ENCODE measurements around the gene BRIX1. TPM values are rescaled to one million over a fixed set of nuclear protein-coding genes. Genes with fewer than 3 reads are reported as not detected.
A peak's percentile ranks its signal among the peaks of the same experiment; 100 is the strongest.

The BRIX1 gene
- polyA plus RNA-seq, 2 of the 4 experiments (the other 2 are of a cell fraction), result 67.3 to 88.5 TPM

GRCh38 chr5:34929720-34930461 lies 14.4 kb downstream of the BRIX1 start:
- CTCF ChIA-PET, result interaction anchor here (0.9 to 2.2 kb wide), 8 partner anchors 10 to 455 kb away, joined by 3 to 7 read pairs (median 4); partner anchors contain the start of genes BRIX1 and RAD1

GRCh38 chr5:34930462-34930844 lies 14.9 kb downstream of the BRIX1 start:
- H3K4me2 ChIP-seq, result peak overlapping the region; percentile 87
- FAIRE-seq (no peak), ATAC-seq (no peak), DNase-seq (ENCODE audit: low read depth in 1 of 2, low spot score in 1 of 2) (no peak)
- CTCF ChIA-PET, result interaction anchor here (0.9 to 2.2 kb wide), 4 partner anchors 10 to 456 kb away, joined by 4 to 7 read pairs (median 5); partner anchors contain the start of genes BRIX1 and RAD1
- TF ChIP-seq POLR2AphosphoS2 (conservative IDR thresholded peaks at IDR 0.05; ENCODE audit: low read length) (no peak), NFE2L2 (conservative IDR thresholded peaks at IDR 0.05; ENCODE audit: low read length) (peak; percentile 46)
- POLR2A ChIA-PET, result interaction anchor here (0.7 to 2.4 kb wide), 2 partner anchors 15 to 73 kb away, joined by 4 to 41 read pairs; partner anchors contain the start of genes BRIX1 and RAD1
- 4% methylated on average over 3 of the region's 3 CpGs for WGBS (ENCODE audit: missing lambda C conversion rate)
- peaks cover 16% of the 10 kb centered on the region for H3K4me1 ChIP-seq
- H3K9me3 ChIP-seq, result no peaks in the 10 kb centered on the region
- peak overlapping the region; percentile 79 for H3K4me3 ChIP-seq
- peak overlapping the region; percentile 84 to 93 for H3K27ac ChIP-seq

More at GRCh38 chr5:34929720-34930461, 14.4 kb downstream of the BRIX1 start:
- POLR2A ChIA-PET, result interaction anchor here (0.6 to 2.4 kb wide), 10 partner anchors 10 to 400 kb away, joined by 3 to 41 read pairs (median 6); partner anchors contain the start of genes BRIX1, RAD1 and TTC23L
- FAIRE-seq, result no peak
- TF ChIP-seq NR3C1 (IDR thresholded peaks at IDR 0.05) (no peak), MAZ (IDR thresholded peaks at IDR 0.05; ENCODE audit: borderline replicate concordance, low read depth, low read length) (no peak), ZNF302 (CRISPR knock-in tag; IDR thresholded peaks at IDR 0.05) (no peak), ZFP36 (IDR thresholded peaks at IDR 0.05; ENCODE audit: borderline replicate concordance, partially characterized antibody) (no peak), NFE2L2 (conservative IDR thresholded peaks at IDR 0.05; ENCODE audit: low read length) (no peak), POLR2A (IDR thresholded peaks at IDR 0.05; ENCODE audit: low read length) (peak; percentile 54), FOSL2 (IDR thresholded peaks at IDR 0.05) (no peak), FOSL2 (CRISPR knock-in tag; IDR thresholded peaks at IDR 0.05) (no peak), USF2 (IDR thresholded peaks at IDR 0.05) (no peak), PHF8 (IDR thresholded peaks at IDR 0.05; ENCODE audit: borderline replicate concordance, low read depth) (peak; percentile 66; the same call in 1 of the 2 replicates), NPAS2 (CRISPR knock-in tag; IDR thresholded peaks at IDR 0.05; ENCODE audit: borderline replicate concordance) (no peak), HOXA7 (CRISPR knock-in tag; IDR thresholded peaks at IDR 0.05) (no peak), TP53 (CRISPR knock-in tag; IDR thresholded peaks at IDR 0.05) (no peak), EP300 (IDR thresholded peaks at IDR 0.05) (no peak), SREBF2 (IDR thresholded peaks at IDR 0.05) (no peak), JUN (IDR thresholded peaks at IDR 0.05) (peak in 1 of 2 experiments; percentile 7; a peak in 2 of 5 replicates)
- TF ChIP-seq, protein P1, sequence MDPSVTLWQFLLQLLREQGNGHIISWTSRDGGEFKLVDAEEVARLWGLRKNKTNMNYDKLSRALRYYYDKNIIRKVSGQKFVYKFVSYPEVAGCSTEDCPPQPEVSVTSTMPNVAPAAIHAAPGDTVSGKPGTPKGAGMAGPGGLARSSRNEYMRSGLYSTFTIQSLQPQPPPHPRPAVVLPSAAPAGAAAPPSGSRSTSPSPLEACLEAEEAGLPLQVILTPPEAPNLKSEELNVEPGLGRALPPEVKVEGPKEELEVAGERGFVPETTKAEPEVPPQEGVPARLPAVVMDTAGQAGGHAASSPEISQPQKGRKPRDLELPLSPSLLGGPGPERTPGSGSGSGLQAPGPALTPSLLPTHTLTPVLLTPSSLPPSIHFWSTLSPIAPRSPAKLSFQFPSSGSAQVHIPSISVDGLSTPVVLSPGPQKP (IDR thresholded peaks at IDR 0.05; ENCODE audit: low read depth, low read length), result no peak
- Histone ChIP-seq H3K4me1 (peaks cover 16% of the 10 kb centered on the region), H3K27ac (peak overlapping the region; percentile 84 to 93), H3K4me3 (peak overlapping the region; percentile 79), H3K9me3 (no peaks in the 10 kb centered on the region), H3K4me2 (peak overlapping the region; percentile 87)
- 1% methylated on average over 21 of the region's 70 CpGs for WGBS (ENCODE audit: missing lambda C conversion rate)
- peak; percentile 73 to 88 for DNase-seq (ENCODE audit: low read depth in 1 of 2, low spot score in 1 of 2)
- ATAC-seq, result peak; percentile 81 to 90

GRCh38 chr5:34930870-34931269 lies 15.4 kb downstream of the BRIX1 start:
- H3K4me2 ChIP-seq, result peak overlapping the region; percentile 87
- no peaks in the 10 kb centered on the region for H3K9me3 ChIP-seq
- no peak for DNase-seq (ENCODE audit: low read depth in 1 of 2, low spot score in 1 of 2)
- TF ChIP-seq CBX2 (IDR thresholded peaks at IDR 0.05; ENCODE audit: borderline replicate concordance, low read depth) (no peak), NFE2L2 (conservative IDR thresholded peaks at IDR 0.05; ENCODE audit: low read length) (no peak), KDM1A (IDR thresholded peaks at IDR 0.05; ENCODE audit: low read depth) (no peak)
- H3K4me3 ChIP-seq, result peak overlapping the region; percentile 79
- no peak for FAIRE-seq
- H3K27ac ChIP-seq, result peak overlapping the region; percentile 84 to 93; a peak in 4 of 6 replicates
- ATAC-seq, result no peak
- POLR2A ChIA-PET, result interaction anchor here (2.4 kb wide), 1 partner anchor 16 kb away, joined by 41 read pairs; the partner anchor contains the start of genes BRIX1 and RAD1
- WGBS (ENCODE audit: missing lambda C conversion rate), result 86% methylated on average over 4 of the region's 4 CpGs
- peaks cover 16% of the 10 kb centered on the region for H3K4me1 ChIP-seq
- CTCF ChIA-PET, result interaction anchor here (2.2 kb wide), 1 partner anchor 73 kb away, joined by 7 read pairs; no protein-coding TSS in a partner anchor
